ENCODE measurements around the gene RAB18.

DNA sequence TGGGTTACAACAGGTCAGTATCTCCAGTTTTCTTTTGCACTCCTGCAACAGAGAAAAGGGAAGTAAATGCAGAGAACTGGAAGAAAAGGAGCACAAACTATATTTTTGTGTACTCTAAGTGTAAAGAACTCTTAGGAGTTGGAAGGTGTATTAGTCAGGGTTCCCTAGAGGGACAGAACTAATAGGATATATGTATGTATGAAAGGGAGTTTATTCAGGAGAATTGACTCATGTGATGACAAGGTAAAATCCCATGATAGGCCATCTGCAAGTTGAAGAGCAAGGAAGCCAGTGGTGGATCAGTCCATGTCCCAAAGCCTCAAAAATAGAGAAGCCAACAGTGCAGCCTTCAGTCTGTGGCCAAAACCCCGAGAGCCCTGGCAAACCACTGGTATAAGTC, 22.6 kb upstream of the RAB18 start:
- TF ChIP-seq BHLHE40 (IDR thresholded peaks at IDR 0.05; ENCODE audit: borderline replicate concordance) (no peak), ELF4 (IDR thresholded peaks at IDR 0.05) (no peak), NFRKB (IDR thresholded peaks at IDR 0.05) (no peak), PKNOX1 (IDR thresholded peaks at IDR 0.05) (no peak), FOXK2 (IDR thresholded peaks at IDR 0.05) (no peak)

Data from HEK293T (cell line).